Glutamatergic neuron (in vitro differentiated cells): ENCODE data around the gene IQGAP3. TPM values are rescaled to one million over a fixed set of nuclear protein-coding genes. Genes with fewer than 3 reads are reported as not detected.

Experiments used
- DNase-seq: peaks from one replicate; pipeline ENCODE4 v3.0.0; 2022
- H3K27ac Mint-ChIP-seq: one replicate; pipeline ENCODE4 v1.8.0; 2020; ENCODE audit warnings: mild to moderate bottlenecking, mixed read lengths, inconsistent platforms; ENCODE audit not compliant: unreplicated experiment
- H3K27me3 Mint-ChIP-seq: one replicate; pipeline ENCODE4 v1.8.0; 2020; ENCODE audit warnings: mild to moderate bottlenecking, moderate library complexity, mixed read lengths, inconsistent platforms; ENCODE audit not compliant: unreplicated experiment
- H3K36me3 Mint-ChIP-seq: one replicate; pipeline ENCODE4 v1.8.0; 2020; ENCODE audit warnings: mild to moderate bottlenecking, mixed read lengths, inconsistent platforms; ENCODE audit not compliant: unreplicated experiment
- H3K4me1 Mint-ChIP-seq: one replicate; pipeline ENCODE4 v1.8.0; 2020; ENCODE audit warnings: mild to moderate bottlenecking, low read depth, mixed read lengths, inconsistent platforms; ENCODE audit not compliant: unreplicated experiment
- H3K4me3 Mint-ChIP-seq: one replicate; pipeline ENCODE4 v1.8.0; 2020; ENCODE audit warnings: mild to moderate bottlenecking, mixed read lengths, inconsistent platforms; ENCODE audit not compliant: unreplicated experiment
- H3K9me3 Mint-ChIP-seq: one replicate; pipeline ENCODE4 v1.8.0; 2020; ENCODE audit warnings: mild to moderate bottlenecking, moderate library complexity, mixed read lengths, inconsistent platforms; ENCODE audit not compliant: unreplicated experiment
- CTCF ChIP-seq: fragments of 200-600 bp; sonication (generic); IDR thresholded peaks from one replicate; pipeline ENCODE4 v1.5.0; 2021; ENCODE audit not compliant: partially characterized antibody, unreplicated experiment
- total RNA-seq: library from RNA; stranded (reverse); fragmentation: NEBNext Ultra II Directional; extraction: Animal tissue kit (Norgen Biotek cat#: 25700); gene quantifications from one replicate; pipeline ENCODE4 v1.2.1, GENCODE V29; 2021; ENCODE audit not compliant: unreplicated experiment

Gene IQGAP3
- total RNA-seq, 1 donor from 2014 or later: 6.1 TPM

- Mint-ChIP-seq H3K27ac (no peak overlapping the region), H3K27me3 (peaks cover 11% of the 10 kb centered on the region), H3K36me3 (no peaks in the 10 kb centered on the region), H3K4me1 (peaks cover 9% of the 10 kb centered on the region), H3K4me3 (no peak overlapping the region), H3K9me3 (peaks cover 9% of the 10 kb centered on the region)
- DNase-seq: no peak
- TF ChIP-seq CTCF: no peak
These were observed 26.5 kb upstream of the IQGAP3 start for GRCh38 chr1:156598731-156599432.

- no peak overlapping the region for H3K27ac Mint-ChIP-seq
- no peak for TF ChIP-seq CTCF
- H3K27me3 Mint-ChIP-seq: peaks cover 11% of the 10 kb centered on the region
- H3K9me3 Mint-ChIP-seq: peaks cover 9% of the 10 kb centered on the region
- DNase-seq: no peak
- no peak overlapping the region for H3K4me3 Mint-ChIP-seq
- no peaks in the 10 kb centered on the region for H3K36me3 Mint-ChIP-seq
- peaks cover 9% of the 10 kb centered on the region for H3K4me1 Mint-ChIP-seq
These were observed 25.8 kb upstream of the IQGAP3 start for GRCh38 chr1:156598125-156598524.

GRCh38 chr1:156596426-156596825 is 24.1 kb upstream of the IQGAP3 start:
- Mint-ChIP-seq H3K4me3 (no peak overlapping the region), H3K9me3 (peaks cover 11% of the 10 kb centered on the region), H3K4me1 (peaks cover 9% of the 10 kb centered on the region), H3K36me3 (no peaks in the 10 kb centered on the region), H3K27me3 (peaks cover 12% of the 10 kb centered on the region), H3K27ac (no peak overlapping the region)
- no peak for DNase-seq
- TF ChIP-seq CTCF: no peak

- H3K4me3 Mint-ChIP-seq: peak overlapping the region; percentile 53
These were observed 22.7 kb upstream of the IQGAP3 start for GRCh38 chr1:156595016-156595415.

More at GRCh38 chr1:156595016-156595415, 22.7 kb upstream of the IQGAP3 start:
- peak overlapping the region; percentile 57 for H3K27ac Mint-ChIP-seq
- no peak for TF ChIP-seq CTCF
- peaks cover 7% of the 10 kb centered on the region for H3K9me3 Mint-ChIP-seq
- peaks cover 5% of the 10 kb centered on the region for H3K4me1 Mint-ChIP-seq
- H3K36me3 Mint-ChIP-seq: no peaks in the 10 kb centered on the region
- peaks cover 12% of the 10 kb centered on the region for H3K27me3 Mint-ChIP-seq
- no peak for DNase-seq
